Adrenal gland (tissue), 12 donors: Measurements from ENCODE around the gene RGS7. TPM values are rescaled to one million over a fixed set of nuclear protein-coding genes. Genes with fewer than 3 reads are reported as not detected.

Experiments
- DNase-seq, 7 donors: peaks; one replicate each; pipeline ENCODE4 v3.0.0-alpha.2; 2019 to 2020
- H3K27ac ChIP-seq, 5 donors: fragments of 200-600 bp; sonication (generic) in 4 of 5; 1 replicate in 3 of 5; 2 replicates in 2 of 5; pipeline versions ENCODE4 v1.5.1 to v1.8.0; 2016 to 2020; ENCODE audit warnings: mild to moderate bottlenecking in 1 of 5
- H3K27me3 ChIP-seq: fragments of 200-600 bp; 2 replicates; pipeline ENCODE4 v1.8.0; 2021
- H3K36me3 ChIP-seq, 2 donors: fragments of 200-600 bp; replicated peaks in 1 of 2; 1 replicate in 1 of 2; 2 replicates in 1 of 2; pipeline versions ENCODE4 v1.5.1 to v1.8.0; 2018 to 2022
- H3K4me1 ChIP-seq, 2 donors: fragments of 200-600 bp; replicated peaks in 1 of 2; 1 replicate in 1 of 2; 2 replicates in 1 of 2; pipeline versions ENCODE4 v1.5.1 to v1.8.0; 2018 to 2021
- H3K4me3 ChIP-seq, 4 donors: fragments of 200-600 bp; sonication (generic) in 3 of 4; one replicate each; pipeline ENCODE4 v1.5.1; 2016 to 2018
- H3K9me3 ChIP-seq, 3 donors: fragments of 200-600 bp; sonication (generic) in 1 of 3; replicated peaks in 1 of 3; 1 replicate in 2 of 3; 2 replicates in 1 of 3; pipeline versions ENCODE4 v1.5.1 to v1.8.0; 2016 to 2021
- CTCF ChIP-seq, 6 experiments: fragments of 450-650 bp in 4 of 6; fragments of 200-600 bp in 2 of 6; sonication (generic) in 1 of 6; IDR thresholded peaks; 1 replicate in 5 of 6; 2 replicates in 1 of 6; pipeline versions ENCODE4 v1.5.1 to v1.8.0; 2016 to 2021; ENCODE audit warnings: antibody characterized with exemption in 6 of 6, mild to moderate bottlenecking in 2 of 6, moderate library complexity in 1 of 6
- POLR2A ChIP-seq, 2 donors: fragments of 450-650 bp; IDR thresholded peaks; one replicate each; pipeline ENCODE4 v1.6.1; 2017; ENCODE audit warnings: antibody characterized with exemption in 2 of 2, mild to moderate bottlenecking in 2 of 2, moderate library complexity in 1 of 2
- WGBS, 4 donors: extraction: QIAGEN DNeasy Blood & Tissue Kit in 2 of 4; methylation state at CpG; one replicate each; pipeline versions ENCODE4 v1.1.5 to v1.1.7; 2013 to 2017; 5-methylcytosine and 5-hydroxymethylcytosine counted together
- intact Hi-C, 2 donors: fragments of 100-400 bp; cut with DNase I; formaldehyde crosslinking; loops; one replicate each; pipeline versions ENCODE4 v1.14.1 to v1.15.0; 2022 to 2023
- polyA plus RNA-seq, 3 donors: library from polyadenylated mRNA; stranded (reverse); fragments of 200-250 nt in 2 of 3; fragments of 350-450 nt in 1 of 3; fragmentation: Illumina TruSeq in 1 of 3; extraction: RNeasy Lipid Tissue Mini Kit (QIAGEN cat#74804) in 1 of 3; gene quantifications; one replicate each; pipeline ENCODE4 v1.2.3, GENCODE V29; 2013 to 2014
- total RNA-seq, 9 donors: library from RNA; depleted of rRNA in 4 of 9; stranded (reverse); fragments of >200 nt in 4 of 9; fragments of 120-200 nt in 1 of 9; fragmentation: NEBNext Ultra II Directional in 1 of 9; extraction: Animal tissue kit (Norgen Biotek cat#: 25700) in 1 of 9; gene quantifications; one replicate each; pipeline versions ENCODE4 v1.1.0 to v1.2.4, GENCODE V29; 2013 to 2023
- donor health status: healthy with polysubstance abuse.
- donor health status: Bipolar disorder and iron deficiency.
- donor health status: DM: yes; HTN: yes; CAD: no.
- donor health status: DM: no; HTN: no; CAD: no.
- donor health status: DM: no; HTN: no; CAD: no.
- donor health status: DM: yes; HTN: yes; CAD: no.

The RGS7 gene
- total and polyA plus RNA-seq, 12 donors, result 1.1 to 6.1 (median 3.0) TPM

GRCh38 chr1:241274693-241275092, 82.3 kb downstream of the RGS7 start:
- TF ChIP-seq CTCF (IDR thresholded peaks at IDR 0.05) (no peak), POLR2A (IDR thresholded peaks at IDR 0.05) (no peak)
- Histone ChIP-seq H3K36me3 (no peaks in the 10 kb centered on the region), H3K4me3 (no peak overlapping the region), H3K9me3 (peaks cover 0 to 6% (median 0%) of the 10 kb centered on the region in 3 donors), H3K27ac (no peak overlapping the region), H3K4me1 (no peaks in the 10 kb centered on the region), H3K27me3 (no peaks in the 10 kb centered on the region)
- intact Hi-C loops, result no loop called here
- 79 to 82% (median 81%) methylated on average over 4 of the region's 4 CpGs for WGBS, 4 donors
- DNase-seq, result no peak

DNA sequence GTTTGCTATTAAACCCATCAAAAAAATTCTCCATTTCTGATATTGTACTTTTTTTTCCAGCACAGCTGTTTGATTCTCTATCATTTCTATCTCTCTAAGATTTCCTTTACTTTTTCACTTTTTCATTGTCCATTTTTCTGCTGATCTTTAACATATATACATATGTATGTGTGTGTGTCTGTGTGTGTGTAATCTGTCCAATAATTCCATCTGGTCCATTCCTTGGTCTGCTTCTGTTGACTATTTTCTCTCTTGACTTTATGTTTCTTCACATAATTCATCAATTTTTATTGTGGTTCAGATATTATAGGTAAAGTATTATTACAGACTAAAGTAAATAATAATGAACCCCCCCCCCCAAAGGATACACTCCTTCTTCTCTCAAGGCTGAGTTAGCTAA, 84.2 kb downstream of the RGS7 start:
- H3K4me1 ChIP-seq, result no peaks in the 10 kb centered on the region
- intact Hi-C loops, result no loop called here
- H3K36me3 ChIP-seq, result no peaks in the 10 kb centered on the region
- no peak overlapping the region for H3K4me3 ChIP-seq
- H3K27ac ChIP-seq, result no peak overlapping the region
- H3K27me3 ChIP-seq, result no peaks in the 10 kb centered on the region
- no peak for DNase-seq
- TF ChIP-seq CTCF (IDR thresholded peaks at IDR 0.05) (no peak), POLR2A (IDR thresholded peaks at IDR 0.05) (no peak)
- H3K9me3 ChIP-seq, result peaks cover 0 to 6% (median 0%) of the 10 kb centered on the region in 3 donors

DNA sequence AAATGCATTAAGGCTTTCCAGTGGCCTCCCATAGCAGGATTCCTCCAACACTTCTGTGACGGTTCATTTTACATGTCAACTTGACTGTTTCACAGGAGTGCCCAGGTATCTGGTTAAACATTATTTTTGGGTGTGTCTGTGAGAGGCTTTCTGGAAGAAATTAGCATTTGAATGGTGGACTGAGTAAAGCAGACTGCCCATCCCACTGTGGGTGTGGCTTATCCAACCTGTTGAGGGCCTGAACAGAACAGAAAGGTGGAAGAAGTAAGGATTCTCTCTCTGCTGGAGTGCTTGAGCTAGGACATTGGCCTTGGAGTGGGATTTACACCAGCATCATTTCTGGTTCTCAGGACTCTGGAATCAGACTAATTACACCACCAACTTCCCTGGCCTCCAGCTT, 85.6 kb downstream of the RGS7 start:
- 95 to 100% (median 98%) methylated on average over 1 of the region's 1 CpG for WGBS, 4 donors
- Histone ChIP-seq H3K4me3 (no peak overlapping the region), H3K4me1 (no peaks in the 10 kb centered on the region), H3K27me3 (no peaks in the 10 kb centered on the region), H3K27ac (no peak overlapping the region), H3K36me3 (no peaks in the 10 kb centered on the region), H3K9me3 (peaks cover 0 to 6% (median 0%) of the 10 kb centered on the region in 3 donors)
- TF ChIP-seq POLR2A (IDR thresholded peaks at IDR 0.05) (no peak), CTCF (IDR thresholded peaks at IDR 0.05) (no peak)
- no peak for DNase-seq
- intact Hi-C loops, result no loop called here

GRCh38 chr1:241270016-241270415, 87.0 kb downstream of the RGS7 start:
- WGBS, 4 donors, result 67 to 92% (median 87%) methylated on average over 2 of the region's 2 CpGs
- H3K4me3 ChIP-seq, result no peak overlapping the region
- H3K9me3 ChIP-seq, result peaks cover 0 to 6% (median 0%) of the 10 kb centered on the region in 3 donors
- no peak for DNase-seq
- no peaks in the 10 kb centered on the region for H3K4me1 ChIP-seq
- TF ChIP-seq POLR2A (IDR thresholded peaks at IDR 0.05) (no peak), CTCF (IDR thresholded peaks at IDR 0.05) (no peak)
- no peaks in the 10 kb centered on the region for H3K36me3 ChIP-seq
- intact Hi-C loops, result no loop called here
- no peak overlapping the region for H3K27ac ChIP-seq
- no peaks in the 10 kb centered on the region for H3K27me3 ChIP-seq
